ENCODE measurements around the gene FIS1.

The FIS1 gene

GRCh38 chr7:101232141-101232850 lies 12.6 kb downstream of the FIS1 start:
- peak overlapping the region; percentile 14 for H3K4me3 ChIP-seq (ENCODE audit: low read depth, low read length)
- no peak for DNase-seq (ENCODE audit: low read depth)
- no peak for TF ChIP-seq CTCF (IDR thresholded peaks at IDR 0.05; ENCODE audit: low read depth, low read length, missing control alignments)
- in situ Hi-C loops (cut with HindIII; ENCODE audit: low sequenced_read_pairs): no loop called here

GRCh38 chr7:101231644-101232043 lies 13.2 kb downstream of the FIS1 start:
- no peak overlapping the region for H3K4me3 ChIP-seq (ENCODE audit: low read depth, low read length)
- in situ Hi-C loops (cut with HindIII; ENCODE audit: low sequenced_read_pairs): no loop called here
- TF ChIP-seq CTCF (IDR thresholded peaks at IDR 0.05; ENCODE audit: low read depth, low read length, missing control alignments): no peak
- no peak for DNase-seq (ENCODE audit: low read depth)

GRCh38 chr7:101226721-101227120 lies 18.2 kb downstream of the FIS1 start:
- no peak for DNase-seq (ENCODE audit: low read depth)
- in situ Hi-C loops (cut with HindIII; ENCODE audit: low sequenced_read_pairs): no loop called here
- H3K4me3 ChIP-seq (ENCODE audit: low read depth, low read length): no peak overlapping the region
- no peak for TF ChIP-seq CTCF (IDR thresholded peaks at IDR 0.05; ENCODE audit: low read depth, low read length, missing control alignments)

- no peak for DNase-seq (ENCODE audit: low read depth)
- in situ Hi-C loops (cut with HindIII; ENCODE audit: low sequenced_read_pairs): no loop called here
- no peak for TF ChIP-seq CTCF (IDR thresholded peaks at IDR 0.05; ENCODE audit: low read depth, low read length, missing control alignments)
- no peak overlapping the region for H3K4me3 ChIP-seq (ENCODE audit: low read depth, low read length)
Measured at GRCh38 chr7:101225650-101226049, 19.2 kb downstream of the FIS1 start.

- TF ChIP-seq CTCF (IDR thresholded peaks at IDR 0.05; ENCODE audit: low read depth, low read length, missing control alignments): no peak
- in situ Hi-C loops (cut with HindIII; ENCODE audit: low sequenced_read_pairs): no loop called here
- no peak overlapping the region for H3K4me3 ChIP-seq (ENCODE audit: low read depth, low read length)
- DNase-seq (ENCODE audit: low read depth): no peak
Measured at GRCh38 chr7:101223528-101223927, 21.4 kb downstream of the FIS1 start.

GRCh38 chr7:101222275-101222830 lies 22.5 kb downstream of the FIS1 start:
- no peak for TF ChIP-seq CTCF (IDR thresholded peaks at IDR 0.05; ENCODE audit: low read depth, low read length, missing control alignments)
- H3K4me3 ChIP-seq (ENCODE audit: low read depth, low read length): no peak overlapping the region
- in situ Hi-C loops (cut with HindIII; ENCODE audit: low sequenced_read_pairs): no loop called here

More at GRCh38 chr7:101222275-101222830, 22.5 kb downstream of the FIS1 start:
- no peak for DNase-seq (ENCODE audit: low read depth)

Data from astrocyte of the cerebellum (primary cell).